ENCODE results near the gene DPH7. TPM values are rescaled to one million over a fixed set of nuclear protein-coding genes. Genes with fewer than 3 reads are reported as not detected.

The DPH7 gene
- polyA plus RNA-seq, 2 of the 4 experiments (the other 2 are of a cell fraction): 26.7 to 35.2 TPM

GRCh38 chr9:137509198-137509597 lies 69.5 kb downstream of the DPH7 start:
- POLR2A ChIA-PET: no interaction called here
- ATAC-seq (no peak), FAIRE-seq (no peak), DNase-seq (ENCODE audit: low read depth in 1 of 2, low spot score in 1 of 2) (no peak)
- CTCF ChIA-PET: interaction anchor here (0.8 to 2.4 kb wide), 8 partner anchors 13 to 86 kb away, joined by 3 to 15 read pairs (median 4); partner anchors contain the start of genes EXD3 and NOXA1
- H3K4me3 ChIP-seq: no peak overlapping the region
- no peak overlapping the region for H3K27ac ChIP-seq
- peaks cover 8% of the 10 kb centered on the region; the same call in 2 of the 3 replicates for H3K4me1 ChIP-seq
- 84% methylated on average over 14 of the region's 14 CpGs for WGBS (ENCODE audit: missing lambda C conversion rate)
- no peaks in the 10 kb centered on the region for H3K9me3 ChIP-seq
- no peak overlapping the region for H3K4me2 ChIP-seq
- no peak for TF ChIP-seq ELK1 (IDR thresholded peaks at IDR 0.05; ENCODE audit: low read depth, low read length)
- no peak for TF ChIP-seq CEBPB (IDR thresholded peaks at IDR 0.05)
- TF ChIP-seq, protein P1, sequence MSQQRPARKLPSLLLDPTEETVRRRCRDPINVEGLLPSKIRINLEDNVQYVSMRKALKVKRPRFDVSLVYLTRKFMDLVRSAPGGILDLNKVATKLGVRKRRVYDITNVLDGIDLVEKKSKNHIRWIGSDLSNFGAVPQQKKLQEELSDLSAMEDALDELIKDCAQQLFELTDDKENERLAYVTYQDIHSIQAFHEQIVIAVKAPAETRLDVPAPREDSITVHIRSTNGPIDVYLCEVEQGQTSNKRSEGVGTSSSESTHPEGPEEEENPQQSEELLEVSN (IDR thresholded peaks at IDR 0.05; ENCODE audit: borderline replicate concordance, low read depth): no peak
- no peak for TF ChIP-seq CBX8 (IDR thresholded peaks at IDR 0.05)
- no peak for TF ChIP-seq POLR2AphosphoS2 (conservative IDR thresholded peaks at IDR 0.05; ENCODE audit: low read length)

GRCh38 chr9:137506702-137507171 lies 72.0 kb downstream of the DPH7 start:
- ATAC-seq (peak in 1 of 2 experiments; percentile 48; a peak in 2 of 6 replicates), DNase-seq (ENCODE audit: low read depth in 1 of 2, low spot score in 1 of 2) (no peak), FAIRE-seq (no peak)
- peaks cover 13% of the 10 kb centered on the region; the same call in 2 of the 3 replicates for H3K4me1 ChIP-seq
- TF ChIP-seq REST (IDR thresholded peaks at IDR 0.05): no peak
- TF ChIP-seq, protein P2, sequence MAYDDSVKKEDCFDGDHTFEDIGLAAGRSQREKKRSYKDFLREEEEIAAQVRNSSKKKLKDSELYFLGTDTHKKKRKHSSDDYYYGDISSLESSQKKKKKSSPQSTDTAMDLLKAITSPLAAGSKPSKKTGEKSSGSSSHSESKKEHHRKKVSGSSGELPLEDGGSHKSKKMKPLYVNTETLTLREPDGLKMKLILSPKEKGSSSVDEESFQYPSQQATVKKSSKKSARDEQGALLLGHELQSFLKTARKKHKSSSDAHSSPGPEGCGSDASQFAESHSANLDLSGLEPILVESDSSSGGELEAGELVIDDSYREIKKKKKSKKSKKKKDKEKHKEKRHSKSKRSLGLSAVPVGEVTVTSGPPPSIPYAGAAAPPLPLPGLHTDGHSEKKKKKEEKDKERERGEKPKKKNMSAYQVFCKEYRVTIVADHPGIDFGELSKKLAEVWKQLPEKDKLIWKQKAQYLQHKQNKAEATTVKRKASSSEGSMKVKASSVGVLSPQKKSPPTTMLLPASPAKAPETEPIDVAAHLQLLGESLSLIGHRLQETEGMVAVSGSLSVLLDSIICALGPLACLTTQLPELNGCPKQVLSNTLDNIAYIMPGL (CRISPR knock-in tag; IDR thresholded peaks at IDR 0.05; ENCODE audit: borderline replicate concordance): no peak
- no peak for TF ChIP-seq ESRRA (IDR thresholded peaks at IDR 0.05; ENCODE audit: borderline replicate concordance, low read length)
- TF ChIP-seq NPAS2 (CRISPR knock-in tag; IDR thresholded peaks at IDR 0.05; ENCODE audit: borderline replicate concordance): no peak
- no peak for TF ChIP-seq MAZ (IDR thresholded peaks at IDR 0.05; ENCODE audit: borderline replicate concordance, low read depth, low read length)
- no peak for TF ChIP-seq FOXS1 (CRISPR knock-in tag; IDR thresholded peaks at IDR 0.05)
- TF ChIP-seq FOSL2 (IDR thresholded peaks at IDR 0.05): no peak
- TF ChIP-seq FOSL2 (CRISPR knock-in tag; IDR thresholded peaks at IDR 0.05): no peak
- TF ChIP-seq RFX5 (IDR thresholded peaks at IDR 0.05): no peak
- TF ChIP-seq JUNB (IDR thresholded peaks at IDR 0.05): no peak
- no peak for TF ChIP-seq RCOR1 (IDR thresholded peaks at IDR 0.05; ENCODE audit: low read depth, low read length)
- TF ChIP-seq, protein P1 (IDR thresholded peaks at IDR 0.05; ENCODE audit: borderline replicate concordance, low read depth): no peak
- H3K9me3 ChIP-seq: no peaks in the 10 kb centered on the region
- CTCF ChIA-PET: interaction anchor here (1.0 to 1.9 kb wide), 10 partner anchors 14 to 220 kb away, joined by 3 to 10 read pairs (median 4); partner anchors contain the start of genes EXD3 and NOXA1
- H3K4me2 ChIP-seq: no peak overlapping the region
- POLR2A ChIA-PET: interaction anchor here (0.7 kb wide), 1 partner anchor 84 kb away, joined by 3 read pairs; the partner anchor contains the start of genes EXD3 and NOXA1
- H3K27ac ChIP-seq: no peak overlapping the region
- H3K4me3 ChIP-seq: no peak overlapping the region
- 91% methylated on average over 24 of the region's 26 CpGs for WGBS (ENCODE audit: missing lambda C conversion rate)

All from A549 (cell line).